GM19452 (cell line): ENCODE measurements around the gene RFX1.
"Not testable (repeated sequence)": the region's sequence is repeated elsewhere in the genome, so short reads cannot be mapped to it uniquely, and the experiment has no call there.

ENCODE experiments used
- ATAC-seq: cut with Tn5 transposase; IDR thresholded peaks from one replicate; pipeline ENCODE4 v1.9.1; 2021; ENCODE audit not compliant: unreplicated experiment

Gene RFX1

DNA sequence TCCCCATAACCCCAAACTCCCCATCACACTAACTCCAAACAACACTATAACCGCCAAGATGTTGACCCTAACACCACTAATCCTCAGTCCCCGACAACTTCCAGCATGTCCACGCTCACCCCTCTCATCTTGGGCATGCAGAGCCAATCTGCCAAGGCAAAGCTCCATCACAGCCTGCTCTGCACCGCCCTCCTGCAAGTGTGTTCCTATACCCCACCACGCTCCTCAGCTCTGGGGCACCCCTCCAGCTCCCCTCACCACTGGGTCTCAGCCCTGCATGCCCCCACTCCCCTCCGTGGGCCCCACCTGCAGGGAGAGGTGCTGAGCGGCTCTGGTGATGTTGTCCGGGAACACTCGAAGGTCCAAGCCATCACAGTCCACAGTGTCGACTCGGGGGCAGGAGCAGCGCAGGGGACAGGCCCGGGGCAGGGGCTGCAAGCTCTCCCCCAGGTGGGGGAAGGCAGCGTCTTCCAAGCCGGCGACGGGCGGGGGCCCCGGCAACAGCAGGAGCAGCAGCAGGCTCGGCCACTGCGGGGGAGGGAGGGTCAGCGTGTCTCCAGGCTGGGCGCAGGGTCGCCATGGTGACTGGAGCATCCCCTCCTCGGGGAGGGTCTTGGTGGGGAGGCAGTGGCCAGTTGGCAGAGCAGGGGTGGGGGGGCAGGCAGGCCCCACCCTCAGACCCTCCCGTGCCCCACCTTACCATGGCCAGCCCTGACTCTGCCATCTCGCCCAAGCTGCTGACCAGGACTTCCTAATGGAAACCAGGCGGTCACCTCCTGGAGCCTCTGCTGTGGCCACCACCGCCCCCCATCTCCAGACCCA is 68.4 kb downstream of the RFX1 start:
- ATAC-seq: no peak

DNA sequence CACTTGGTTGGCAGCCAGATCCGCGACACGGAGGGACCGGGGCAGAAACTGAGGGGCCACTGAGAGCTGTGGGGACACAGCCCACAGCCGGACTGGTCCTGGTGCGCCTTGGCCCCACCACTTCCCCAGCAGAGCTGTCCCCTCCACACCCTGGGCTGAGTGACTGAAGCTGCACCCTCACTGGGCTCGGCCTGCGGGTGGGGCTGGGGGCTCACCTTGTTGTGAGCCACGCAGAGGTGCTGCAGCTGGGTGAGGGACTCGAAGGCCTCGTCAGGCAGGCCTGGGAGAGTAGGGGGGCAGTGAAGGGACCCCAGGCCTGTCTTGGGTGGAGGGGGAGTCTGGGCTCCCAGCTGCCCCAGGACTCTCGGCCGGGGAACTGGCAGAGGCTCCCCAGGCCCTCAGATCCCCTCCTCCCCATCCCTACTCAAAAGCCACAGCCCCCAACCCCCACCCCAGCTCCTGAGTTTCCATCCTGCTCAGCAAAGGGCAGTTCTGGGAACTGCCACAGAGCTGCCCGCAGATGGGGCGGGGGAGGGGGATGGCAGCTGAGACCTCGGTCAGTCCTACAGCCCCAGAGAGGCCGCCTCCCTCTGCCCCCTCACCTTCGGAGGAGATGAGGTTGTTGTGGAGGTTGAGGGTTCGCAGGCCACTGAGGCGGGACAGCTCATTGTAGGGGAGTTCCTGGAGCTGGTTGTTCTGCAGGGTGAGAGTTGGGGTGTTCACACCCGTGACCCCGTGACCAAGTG is 70.2 kb downstream of the RFX1 start:
- no peak for ATAC-seq

DNA sequence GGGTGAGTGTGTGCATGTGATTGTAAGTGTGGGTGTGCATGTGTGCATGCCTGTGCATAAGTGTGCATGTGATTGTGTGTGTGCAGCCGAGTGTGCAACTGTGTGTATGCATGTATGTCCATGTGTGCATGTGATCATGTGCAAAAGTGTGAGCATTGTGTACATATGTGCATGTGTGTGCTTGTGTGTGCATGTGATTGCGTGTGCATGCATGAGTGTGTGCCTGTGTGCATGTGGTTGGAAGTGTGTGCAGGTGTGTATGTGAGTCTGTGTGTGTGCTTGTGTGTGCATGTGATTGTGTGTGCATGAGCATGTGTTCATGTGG is 71.4 kb downstream of the RFX1 start:
- no peak for ATAC-seq

DNA sequence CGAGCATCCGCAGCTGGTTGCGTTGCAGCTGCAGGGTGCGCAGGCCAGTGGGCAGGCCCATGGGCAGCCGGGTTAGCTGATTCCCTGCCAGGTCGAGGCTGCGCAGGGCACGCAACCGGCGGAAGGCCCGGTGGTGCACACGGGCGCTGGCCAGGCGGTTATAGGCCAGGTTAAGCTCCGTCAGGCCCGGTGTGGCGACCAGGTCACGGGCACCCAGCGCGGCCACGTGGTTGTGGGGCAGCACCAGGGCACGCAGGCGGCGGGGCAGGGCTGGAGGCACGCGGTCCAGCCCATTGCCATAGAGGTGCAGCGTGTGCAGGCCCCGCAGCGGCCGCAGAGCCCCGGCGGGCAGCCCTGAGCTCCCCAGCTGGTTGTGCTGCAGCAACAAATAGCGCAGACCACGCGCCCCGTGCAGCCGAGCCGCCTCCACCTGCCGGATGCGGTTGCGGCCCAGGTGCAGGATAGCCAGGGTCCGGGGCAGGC is 73.2 kb downstream of the RFX1 start:
- ATAC-seq: no peak

DNA sequence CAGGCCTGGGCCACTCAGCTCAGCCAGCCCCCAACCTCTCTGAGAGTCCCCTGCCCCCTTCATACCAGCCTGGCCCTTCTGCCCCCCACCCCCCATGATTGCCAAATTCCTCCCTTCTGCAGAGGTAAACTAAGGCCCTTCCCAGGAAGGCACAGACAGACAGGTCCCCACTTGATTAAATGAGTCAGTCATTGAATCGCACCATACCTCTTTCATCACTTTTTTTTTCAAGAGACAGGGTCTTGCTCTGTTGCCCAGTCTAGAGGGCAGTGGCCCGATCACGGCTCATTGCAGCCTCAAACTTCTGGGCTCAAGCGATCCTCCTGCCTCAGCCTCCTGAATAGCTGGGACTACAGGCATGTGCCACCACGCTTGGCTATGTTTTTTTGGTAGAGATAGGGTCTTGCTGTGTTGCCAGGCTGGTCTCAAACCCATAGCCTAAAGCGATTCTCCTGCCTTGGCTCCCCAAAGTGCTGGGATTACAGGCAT is 73.9 kb downstream of the RFX1 start:
- ATAC-seq: no peak

DNA sequence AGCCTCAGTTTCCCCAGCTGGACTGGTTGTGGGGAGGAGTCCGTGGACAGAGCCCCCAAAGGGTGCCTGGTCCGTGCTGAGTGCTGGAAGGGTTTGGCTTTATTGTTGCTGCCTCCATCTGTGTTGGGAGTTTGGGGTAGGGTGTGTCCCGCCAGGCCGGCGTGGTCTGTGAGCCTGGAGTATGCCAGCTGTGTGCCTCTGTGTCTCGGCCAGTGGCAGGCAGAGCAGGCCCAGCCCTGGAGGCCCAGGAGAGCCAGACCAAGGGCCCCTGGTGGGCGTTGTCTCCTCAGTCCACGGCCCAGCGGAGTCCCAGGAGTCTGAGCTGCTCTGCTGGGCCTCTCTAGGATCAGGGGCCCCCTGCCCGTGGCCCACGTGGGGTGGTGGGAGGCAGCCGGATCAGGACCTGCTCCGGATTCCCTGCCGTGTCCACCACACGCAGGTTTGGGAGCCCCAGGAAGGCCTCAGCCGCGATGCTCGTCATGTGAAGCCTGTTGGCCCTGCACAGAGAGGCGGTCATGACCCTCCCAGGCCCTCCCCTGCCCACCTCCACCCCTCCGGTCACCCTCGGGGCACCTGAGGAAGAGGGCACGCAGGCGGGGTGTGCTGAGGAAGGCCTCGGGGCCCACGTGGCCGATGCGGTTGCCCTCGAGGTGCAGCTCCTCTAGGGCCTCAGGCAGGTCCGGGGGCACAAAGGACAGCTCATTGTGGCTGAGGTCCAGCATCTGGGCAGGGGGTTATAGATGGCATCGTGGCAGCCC is 74.5 kb downstream of the RFX1 start:
- ATAC-seq: no peak

DNA sequence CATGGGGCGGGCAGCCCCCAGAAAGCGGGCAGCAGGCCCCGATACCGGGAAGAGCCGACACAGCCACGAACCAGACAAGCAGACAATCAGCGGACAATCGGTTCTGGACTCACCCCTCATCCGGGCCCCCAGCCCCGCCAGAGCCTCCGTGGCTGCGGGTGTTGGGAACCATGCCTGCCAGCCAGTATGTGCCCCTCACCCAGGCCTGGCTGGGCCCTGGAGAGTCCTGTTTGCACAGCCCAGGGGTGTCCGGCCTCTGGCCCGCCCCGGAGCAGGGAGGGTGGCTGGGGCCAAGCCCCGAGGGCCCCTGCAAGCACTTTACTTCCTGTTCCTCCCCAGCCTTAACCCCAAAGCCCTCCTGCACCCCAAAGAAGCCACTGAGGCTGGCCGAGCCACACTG is 75.7 kb downstream of the RFX1 start:
- ATAC-seq: no peak

DNA sequence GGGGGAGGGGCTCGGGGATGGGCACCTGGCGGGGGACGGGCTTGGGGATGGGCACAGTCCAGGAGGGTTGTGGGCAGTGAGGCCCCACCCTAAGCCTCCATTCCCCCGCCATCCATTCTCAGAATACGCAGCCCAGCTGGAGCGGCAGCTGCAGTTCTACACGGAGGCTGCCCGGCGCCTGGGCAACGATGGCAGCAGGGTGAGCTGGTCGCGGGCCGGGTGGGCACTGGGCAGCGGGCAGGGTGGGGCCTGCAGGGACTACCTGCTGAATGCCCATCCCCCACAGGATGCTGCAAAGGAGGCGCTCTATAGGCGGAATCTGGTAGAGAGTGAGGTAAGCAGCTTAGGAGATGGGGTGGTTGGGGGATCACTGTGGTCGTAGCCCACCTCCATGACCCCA is 76.2 kb downstream of the RFX1 start:
- ATAC-seq: no peak

DNA sequence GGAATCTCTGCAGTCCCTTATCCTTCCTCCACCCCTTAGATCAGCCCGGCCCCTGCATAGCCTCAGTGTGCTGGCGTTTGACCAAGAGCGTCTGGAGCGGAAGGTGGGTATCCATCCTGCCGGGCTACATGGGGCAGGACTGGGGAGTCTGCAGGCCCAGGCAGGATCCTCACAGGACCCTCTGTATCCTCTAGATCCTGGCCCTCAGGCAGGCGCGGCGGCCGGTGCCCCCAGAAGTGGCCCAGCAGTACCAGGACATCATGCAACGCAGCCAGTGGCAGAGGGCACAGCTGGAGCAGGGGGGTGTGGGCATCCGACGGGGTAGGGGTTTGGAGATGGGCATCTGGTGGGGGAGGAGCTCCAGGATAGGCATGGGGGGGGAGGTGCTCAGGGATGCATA is 76.8 kb downstream of the RFX1 start:
- no peak for ATAC-seq

DNA sequence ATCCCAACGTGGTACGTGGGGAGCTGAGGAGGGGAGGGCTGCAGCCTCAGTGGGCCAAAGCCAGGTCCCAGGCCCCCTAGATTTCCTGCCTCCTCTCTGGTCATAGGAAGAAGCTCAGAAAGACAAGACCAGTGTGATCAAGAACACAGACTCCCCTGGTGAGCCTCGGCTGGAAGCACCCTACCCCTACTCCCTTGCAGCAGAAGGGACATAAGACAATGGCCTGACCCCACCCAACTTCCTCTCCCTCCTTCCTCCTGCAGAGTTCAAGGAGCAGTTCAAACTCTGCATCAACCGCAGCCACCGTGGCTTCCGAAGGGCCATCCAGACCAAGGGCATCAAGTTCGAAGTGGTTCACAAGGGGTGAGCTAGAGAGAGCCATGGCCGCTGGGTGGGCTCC is 79.4 kb downstream of the RFX1 start:
- ATAC-seq: no peak

DNA sequence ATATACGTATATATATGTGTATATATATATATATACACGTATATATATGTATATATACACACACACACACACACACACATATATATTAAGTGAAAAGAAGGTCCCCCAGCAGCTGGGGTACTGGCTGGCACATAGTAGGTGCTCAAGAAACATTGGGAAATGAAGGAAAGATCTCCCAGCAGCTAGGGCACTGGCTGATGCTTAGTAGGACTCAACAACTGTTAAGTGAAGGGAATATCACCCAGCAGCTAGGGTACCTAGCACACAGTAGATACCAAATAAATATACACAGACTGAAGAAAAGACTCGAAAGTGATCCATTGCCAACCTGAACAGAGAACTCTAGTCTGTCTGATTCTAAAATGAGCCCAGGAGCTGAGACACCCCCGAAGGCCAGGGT is 80.1 kb downstream of the RFX1 start:
- ATAC-seq: no peak

DNA sequence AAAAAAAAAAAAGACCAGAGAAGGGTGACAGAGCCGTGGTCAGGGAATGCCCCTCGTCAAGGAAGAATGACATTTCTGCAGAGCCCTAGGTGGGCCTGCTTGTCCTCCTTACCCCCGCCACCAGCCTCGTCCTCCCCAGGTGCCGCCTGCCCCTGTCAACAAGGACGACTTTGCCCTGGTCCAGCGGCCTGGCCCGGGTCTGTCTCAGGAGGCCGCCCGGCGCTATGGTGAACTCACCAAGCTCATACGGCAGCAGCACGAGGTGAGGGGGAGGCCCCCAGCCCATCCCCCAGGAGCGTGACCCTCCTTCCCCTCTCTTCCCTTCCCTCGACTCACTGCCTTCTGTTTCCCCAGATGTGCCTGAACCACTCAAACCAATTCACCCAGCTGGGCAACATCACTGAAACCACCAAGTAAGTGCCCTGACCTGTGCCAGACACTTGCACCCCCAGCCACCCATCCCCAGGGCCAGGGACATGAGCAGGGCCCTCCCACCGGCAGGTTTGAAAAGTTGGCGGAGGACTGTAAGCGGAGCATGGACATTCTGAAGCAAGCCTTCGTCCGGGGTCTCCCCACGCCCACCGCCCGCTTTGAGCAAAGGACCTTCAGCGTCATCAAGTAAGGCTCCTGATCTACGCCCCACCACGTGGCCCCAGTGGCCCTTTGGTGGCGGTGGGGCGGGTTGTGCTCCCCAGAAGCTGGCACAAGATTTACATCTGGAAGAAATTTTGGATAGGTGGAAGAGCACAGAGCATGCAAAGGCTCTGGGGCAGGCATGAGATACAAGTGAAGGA is 82.7 kb downstream of the RFX1 start:
- ATAC-seq: no peak

DNA sequence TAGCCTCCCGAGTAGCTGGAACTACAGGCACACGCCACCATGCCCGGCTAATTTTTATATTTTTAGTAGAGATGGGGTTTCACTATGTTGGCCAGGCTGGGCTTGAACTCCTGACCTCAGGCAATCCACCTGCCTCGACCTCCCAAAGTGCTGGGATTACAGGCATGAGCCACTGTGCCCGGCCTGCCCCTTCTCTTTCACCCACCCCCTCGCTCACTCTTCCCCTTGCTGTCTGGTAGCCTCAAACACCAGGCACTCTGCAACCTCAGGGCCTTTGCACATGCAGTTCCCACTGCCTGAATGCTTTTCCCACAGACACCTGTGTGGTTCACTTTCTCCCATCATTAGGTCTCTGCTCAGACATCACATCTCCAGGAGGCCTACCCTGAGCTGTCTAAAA is 84.0 kb downstream of the RFX1 start:
- not testable (repeated sequence) for ATAC-seq

DNA sequence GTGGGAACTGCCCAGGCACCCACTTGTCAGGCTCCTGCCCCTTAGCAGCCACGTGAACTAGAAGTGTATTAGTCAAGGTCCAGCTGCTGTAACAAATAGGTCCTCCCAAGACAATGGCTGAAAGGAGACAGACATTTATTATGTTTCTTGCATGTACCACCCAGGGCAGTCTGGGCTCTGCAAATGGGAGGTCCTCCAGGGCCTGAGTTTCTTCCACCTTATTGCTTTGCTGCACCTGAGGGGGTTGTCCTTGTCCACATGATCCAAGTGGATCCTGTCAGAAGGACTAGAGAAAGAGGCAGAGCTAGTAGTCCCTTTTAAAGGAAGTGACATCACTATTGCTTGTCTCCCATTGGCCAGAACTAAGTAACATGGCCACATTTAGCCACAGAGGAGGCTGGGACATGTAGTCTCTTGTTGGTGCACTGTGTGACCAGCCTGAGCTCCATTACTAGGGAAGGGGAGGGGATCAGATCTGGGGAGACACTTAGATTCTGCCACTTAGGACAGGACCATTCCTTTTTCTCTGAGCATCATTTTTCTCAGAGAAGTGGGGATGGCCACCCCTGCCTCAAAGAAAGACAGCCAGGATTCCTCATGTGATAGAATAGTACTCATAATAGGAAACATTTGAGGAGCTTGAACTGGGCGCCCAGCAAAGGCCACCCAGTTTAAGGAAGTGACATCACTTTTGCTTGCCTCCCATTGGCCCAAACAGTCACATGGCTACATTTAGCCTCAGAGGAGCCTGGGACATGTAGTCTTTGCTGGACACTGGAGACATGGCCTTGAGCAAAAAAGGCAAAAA is 85.0 kb downstream of the RFX1 start:
- no peak for ATAC-seq

DNA sequence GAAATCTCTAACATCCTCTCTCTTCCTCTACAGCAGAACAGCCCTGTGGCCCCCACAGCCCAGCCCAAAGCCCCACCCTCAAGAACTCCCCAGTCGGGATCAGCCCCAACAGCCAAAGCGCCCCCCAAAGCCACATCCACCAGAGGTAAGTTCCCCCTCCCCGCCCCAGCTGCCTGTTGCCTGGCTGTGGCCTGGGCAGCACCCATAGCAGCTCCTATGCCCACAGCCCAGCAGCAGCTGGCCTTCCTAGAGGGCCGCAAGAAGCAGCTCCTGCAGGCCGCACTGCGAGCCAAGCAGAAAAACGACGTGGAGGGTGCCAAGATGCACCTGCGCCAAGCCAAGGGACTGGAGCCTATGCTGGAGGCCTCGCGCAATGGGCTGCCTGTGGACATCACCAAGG is 85.6 kb downstream of the RFX1 start:
- ATAC-seq: no peak

DNA sequence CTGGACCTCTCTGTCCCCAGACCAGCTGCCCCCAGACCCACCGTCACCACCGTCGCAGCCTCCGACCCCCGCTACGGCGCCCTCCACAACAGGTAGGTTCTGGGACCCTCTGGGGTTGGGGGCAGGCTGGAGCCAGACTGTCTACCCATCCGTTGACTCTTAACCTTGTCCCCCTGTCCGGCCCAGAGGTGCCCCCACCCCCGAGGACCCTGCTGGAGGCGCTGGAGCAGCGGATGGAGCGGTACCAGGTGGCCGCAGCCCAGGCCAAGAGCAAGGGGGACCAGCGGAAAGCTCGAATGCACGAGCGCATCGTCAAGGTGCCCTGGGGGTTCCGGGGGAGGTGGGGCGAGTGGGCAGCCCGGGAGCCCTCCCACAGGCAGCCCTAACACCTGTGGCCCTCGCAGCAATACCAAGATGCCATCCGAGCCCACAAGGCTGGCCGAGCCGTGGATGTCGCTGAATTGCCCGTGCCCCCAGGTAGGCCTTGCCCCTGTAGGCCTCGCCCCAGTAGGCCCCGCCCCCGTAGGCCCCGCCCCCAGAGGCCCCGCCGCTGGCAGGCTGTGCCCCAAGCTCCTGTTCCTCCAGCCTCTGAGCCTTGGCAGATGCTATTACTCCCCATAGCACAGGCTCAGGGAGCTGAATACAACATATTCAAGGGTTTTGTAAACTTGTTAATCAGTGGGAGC is 87.3 kb downstream of the RFX1 start:
- ATAC-seq: no peak

DNA sequence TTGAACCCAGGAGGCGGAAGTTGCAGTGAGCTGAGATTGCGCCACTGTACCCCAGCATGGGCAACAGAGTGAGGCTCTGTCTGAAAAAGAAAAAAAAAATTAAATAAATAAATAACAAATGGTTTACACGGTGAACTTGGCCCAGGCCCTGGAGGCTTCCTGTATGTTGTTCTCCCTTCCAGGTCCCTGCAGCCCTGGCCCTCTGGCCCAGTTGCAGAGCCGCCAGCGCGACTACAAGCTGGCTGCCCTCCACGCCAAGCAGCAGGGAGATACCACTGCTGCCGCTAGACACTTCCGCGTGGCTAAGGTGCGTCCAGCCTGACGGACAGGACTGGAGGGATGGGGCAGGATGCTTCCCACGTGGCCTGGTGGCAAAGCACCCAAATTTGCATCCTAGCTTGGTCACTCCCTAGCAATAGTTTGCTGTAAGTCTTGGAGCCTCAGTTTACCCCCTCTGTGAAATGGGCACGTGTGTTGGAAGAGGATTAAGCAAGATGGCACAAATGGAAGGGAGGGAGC is 88.2 kb downstream of the RFX1 start:
- ATAC-seq: no peak

DNA sequence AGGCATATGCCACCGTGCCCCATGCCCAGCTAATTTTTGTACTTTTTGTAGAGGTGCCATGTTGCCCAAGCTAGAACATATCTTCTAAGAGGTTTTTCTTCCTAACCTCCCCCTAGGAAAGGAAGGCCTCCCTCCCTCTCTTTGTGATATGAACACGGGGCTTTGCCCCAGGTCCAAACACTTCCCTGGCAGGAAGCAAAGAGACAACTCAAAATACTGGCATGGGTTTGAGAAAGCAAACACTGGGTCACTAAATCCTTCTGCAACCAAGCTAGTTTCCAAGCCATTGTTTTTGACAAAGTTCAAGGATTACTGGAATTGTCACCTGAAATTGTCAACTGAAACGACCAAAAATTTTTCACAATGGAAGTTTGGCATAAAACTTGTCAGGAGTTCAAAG is 91.3 kb downstream of the RFX1 start:
- ATAC-seq: no peak

DNA sequence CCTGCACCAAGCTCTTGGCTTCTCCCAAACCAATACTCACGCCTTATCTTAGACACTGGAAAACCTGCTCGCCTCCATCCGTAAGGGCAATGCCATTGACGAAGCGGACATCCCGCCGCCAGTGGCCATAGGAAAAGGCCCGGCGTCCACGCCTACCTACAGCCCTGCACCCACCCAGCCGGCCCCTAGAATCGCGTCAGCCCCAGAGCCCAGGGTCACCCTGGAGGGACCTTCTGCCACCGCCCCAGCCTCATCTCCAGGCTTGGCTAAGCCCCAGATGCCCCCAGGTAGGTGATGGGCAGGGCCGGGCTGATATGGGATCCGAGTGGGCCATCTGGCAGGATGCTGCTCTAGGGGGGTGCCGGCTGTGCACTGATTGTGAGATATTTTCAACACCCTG is 92.8 kb downstream of the RFX1 start:
- no peak for ATAC-seq
